ENCODE data around the gene TDG.

The TDG gene

DNA sequence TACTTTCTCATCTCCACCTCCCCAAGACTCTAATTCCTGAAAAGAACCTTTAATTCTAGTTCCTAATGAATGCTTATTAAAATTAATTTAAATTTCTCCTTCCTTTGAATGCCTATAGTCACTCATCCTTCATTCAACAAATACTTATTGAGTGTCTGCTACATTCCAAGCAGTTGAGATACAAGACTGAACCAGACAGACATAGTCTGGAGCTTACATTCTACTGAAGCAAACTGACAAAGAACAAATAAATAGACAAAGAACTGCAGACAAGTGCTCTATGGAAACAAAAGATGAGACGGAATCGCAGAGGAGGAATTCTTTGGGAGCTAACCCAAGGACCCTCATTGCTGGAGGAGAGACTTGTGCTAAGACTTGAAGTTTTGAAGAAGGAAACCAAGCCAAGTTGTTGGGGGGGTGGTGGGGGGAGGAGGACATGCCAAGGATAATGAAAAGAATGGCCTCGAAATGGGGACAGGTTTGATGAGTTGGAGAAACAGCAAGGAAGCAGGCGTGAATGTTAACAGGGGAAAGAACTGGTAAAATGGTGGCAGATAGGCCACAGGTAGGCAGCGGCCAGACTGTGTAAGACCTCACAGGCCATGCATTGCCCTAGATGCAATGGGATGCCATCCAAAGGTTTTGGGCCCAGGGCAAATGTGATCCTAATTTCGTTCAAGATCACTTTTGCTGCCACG, 9.7 kb upstream of the TDG start:
- Histone ChIP-seq H3K4me2 (ENCODE audit: low read length) (peak overlapping the region; percentile 99), H3K4me3 (ENCODE audit: low read length) (peak overlapping the region; percentile 99), H3K27me3 (ENCODE audit: low read depth, low read length) (no peaks in the 10 kb centered on the region), H3K36me3 (replicated peaks; ENCODE audit: low read depth, low read length) (peaks cover 38% of the 10 kb centered on the region), H3K79me2 (ENCODE audit: low read length) (peaks cover 37% of the 10 kb centered on the region), H3K27ac (ENCODE audit: low read length) (peak overlapping the region; percentile 81; the same call in 1 of the 2 replicates), H3K4me1 (ENCODE audit: low read length) (peaks cover 27% of the 10 kb centered on the region), H3K9ac (ENCODE audit: low read length) (peak overlapping the region; percentile 94), H3K9me3 (ENCODE audit: insufficient read depth, low read length) (no peaks in the 10 kb centered on the region), H2AFZ (ENCODE audit: low read depth, low read length) (0 out of 2 replicates have a peak overlapping the region, but pooled peaks have one; percentile 74), H4K20me1 (ENCODE audit: insufficient read depth, low read length) (peaks cover 6% of the 10 kb centered on the region; the same call in 1 of the 2 replicates)
- TF ChIP-seq EZH2phosphoT487 (IDR thresholded peaks at IDR 0.05; ENCODE audit: low read depth) = no peak
- TF ChIP-seq, protein P1, sequence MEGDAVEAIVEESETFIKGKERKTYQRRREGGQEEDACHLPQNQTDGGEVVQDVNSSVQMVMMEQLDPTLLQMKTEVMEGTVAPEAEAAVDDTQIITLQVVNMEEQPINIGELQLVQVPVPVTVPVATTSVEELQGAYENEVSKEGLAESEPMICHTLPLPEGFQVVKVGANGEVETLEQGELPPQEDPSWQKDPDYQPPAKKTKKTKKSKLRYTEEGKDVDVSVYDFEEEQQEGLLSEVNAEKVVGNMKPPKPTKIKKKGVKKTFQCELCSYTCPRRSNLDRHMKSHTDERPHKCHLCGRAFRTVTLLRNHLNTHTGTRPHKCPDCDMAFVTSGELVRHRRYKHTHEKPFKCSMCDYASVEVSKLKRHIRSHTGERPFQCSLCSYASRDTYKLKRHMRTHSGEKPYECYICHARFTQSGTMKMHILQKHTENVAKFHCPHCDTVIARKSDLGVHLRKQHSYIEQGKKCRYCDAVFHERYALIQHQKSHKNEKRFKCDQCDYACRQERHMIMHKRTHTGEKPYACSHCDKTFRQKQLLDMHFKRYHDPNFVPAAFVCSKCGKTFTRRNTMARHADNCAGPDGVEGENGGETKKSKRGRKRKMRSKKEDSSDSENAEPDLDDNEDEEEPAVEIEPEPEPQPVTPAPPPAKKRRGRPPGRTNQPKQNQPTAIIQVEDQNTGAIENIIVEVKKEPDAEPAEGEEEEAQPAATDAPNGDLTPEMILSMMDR (IDR thresholded peaks at IDR 0.05; ENCODE audit: low read depth, low read length) = no peak

DNA sequence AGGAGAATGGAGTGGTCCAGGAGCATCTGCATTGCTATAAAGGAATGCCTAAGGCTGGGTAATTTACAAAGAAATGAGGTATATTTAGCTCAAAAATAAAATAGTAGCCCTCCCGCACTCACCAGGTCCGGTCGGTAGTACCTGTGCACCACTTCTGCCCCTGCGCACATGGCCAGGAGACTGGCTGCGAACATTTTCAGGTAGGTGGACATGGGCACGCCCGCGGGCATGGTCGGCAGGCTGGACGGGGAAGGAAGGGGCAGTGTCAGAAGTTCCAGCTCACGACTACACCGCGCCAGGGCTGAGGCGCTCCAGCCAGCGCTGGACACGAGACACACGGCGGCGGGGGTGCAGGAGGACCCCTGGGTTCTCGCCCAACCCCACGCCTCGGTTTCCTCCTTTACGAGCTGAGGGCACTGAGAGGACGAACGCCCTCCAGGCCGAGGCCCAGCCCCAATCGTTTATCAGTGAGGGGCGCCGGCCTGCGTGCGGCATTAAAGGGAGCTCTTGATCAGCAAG, 9.1 kb upstream of the TDG start:
- H3K4me2 ChIP-seq (ENCODE audit: low read length) = peak overlapping the region; percentile 99
- TF ChIP-seq, protein P1 (IDR thresholded peaks at IDR 0.05; ENCODE audit: low read depth, low read length) = no peak
- TF ChIP-seq EZH2phosphoT487 (IDR thresholded peaks at IDR 0.05; ENCODE audit: low read depth) = no peak
- H3K27ac ChIP-seq (ENCODE audit: low read length) = peak overlapping the region; percentile 81
- peaks cover 27% of the 10 kb centered on the region for H3K4me1 ChIP-seq (ENCODE audit: low read length)
- peaks cover 33% of the 10 kb centered on the region for H3K36me3 ChIP-seq (replicated peaks; ENCODE audit: low read depth, low read length)
- H3K27me3 ChIP-seq (ENCODE audit: low read depth, low read length) = no peaks in the 10 kb centered on the region
- peaks cover 36% of the 10 kb centered on the region for H3K79me2 ChIP-seq (ENCODE audit: low read length)
- peaks cover 6% of the 10 kb centered on the region; the same call in 1 of the 2 replicates for H4K20me1 ChIP-seq (ENCODE audit: insufficient read depth, low read length)
- H3K9me3 ChIP-seq (ENCODE audit: insufficient read depth, low read length) = no peaks in the 10 kb centered on the region
- H3K9ac ChIP-seq (ENCODE audit: low read length) = peak overlapping the region; percentile 94
- peak overlapping the region; percentile 74 for H2AFZ ChIP-seq (ENCODE audit: low read depth, low read length)
- peak overlapping the region; percentile 99 for H3K4me3 ChIP-seq (ENCODE audit: low read length)

DNA sequence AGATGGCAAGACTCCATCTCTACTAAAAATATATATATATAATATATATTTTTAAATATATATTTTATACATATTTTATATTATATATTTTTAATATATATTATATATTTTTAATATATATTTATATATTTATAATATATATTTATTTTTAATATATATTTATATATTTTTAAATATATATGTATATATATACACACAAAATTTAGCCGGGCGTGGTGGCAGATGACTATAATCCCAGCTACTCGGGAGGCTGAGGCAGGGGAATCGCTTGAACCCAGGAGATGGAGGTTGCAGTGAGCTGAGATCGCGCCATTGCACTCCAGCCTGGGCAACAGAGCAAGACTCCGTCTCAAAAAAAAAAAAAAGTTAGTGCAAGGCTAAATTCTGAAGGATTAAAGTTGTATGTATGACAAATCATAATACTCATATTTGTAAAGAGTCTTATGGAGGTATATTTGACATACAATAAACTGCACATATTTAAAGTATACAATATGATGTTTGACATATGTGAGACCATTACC, 7.7 kb upstream of the TDG start:
- peaks cover 34% of the 10 kb centered on the region for H3K79me2 ChIP-seq (ENCODE audit: low read length)
- no peak for TF ChIP-seq EZH2phosphoT487 (IDR thresholded peaks at IDR 0.05; ENCODE audit: low read depth)
- TF ChIP-seq, protein P1 (IDR thresholded peaks at IDR 0.05; ENCODE audit: low read depth, low read length) = no peak
- H3K4me2 ChIP-seq (ENCODE audit: low read length) = peak overlapping the region; percentile 99
- peak overlapping the region; percentile 81 for H3K27ac ChIP-seq (ENCODE audit: low read length)
- no peaks in the 10 kb centered on the region for H3K9me3 ChIP-seq (ENCODE audit: insufficient read depth, low read length)
- H2AFZ ChIP-seq (ENCODE audit: low read depth, low read length) = 0 out of 2 replicates have a peak overlapping the region, but pooled peaks have one; percentile 93
- H3K4me3 ChIP-seq (ENCODE audit: low read length) = peak overlapping the region; percentile 99
- no peaks in the 10 kb centered on the region for H4K20me1 ChIP-seq (ENCODE audit: insufficient read depth, low read length)
- peaks cover 19% of the 10 kb centered on the region for H3K36me3 ChIP-seq (replicated peaks; ENCODE audit: low read depth, low read length)
- H3K4me1 ChIP-seq (ENCODE audit: low read length) = peaks cover 27% of the 10 kb centered on the region
- peak overlapping the region; percentile 94 for H3K9ac ChIP-seq (ENCODE audit: low read length)
- H3K27me3 ChIP-seq (ENCODE audit: low read depth, low read length) = no peaks in the 10 kb centered on the region

DNA sequence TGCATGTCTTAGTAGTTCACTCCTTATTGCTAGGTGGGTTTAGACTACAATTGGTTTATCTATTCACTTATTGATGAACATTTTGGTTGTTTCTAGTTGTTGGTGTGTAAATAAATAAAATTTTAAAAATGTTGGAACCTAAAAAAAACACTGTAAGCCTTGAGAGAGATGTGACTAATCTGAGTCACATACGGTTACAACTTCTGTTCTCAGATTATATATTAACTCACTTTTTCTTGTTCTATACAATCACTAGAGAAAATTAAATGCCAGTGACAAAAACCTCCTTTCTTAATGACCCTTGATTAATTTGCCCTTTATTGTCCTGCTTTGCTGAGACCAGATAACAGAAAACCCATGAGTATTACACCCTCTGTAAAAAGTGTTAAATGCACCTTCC, 7.1 kb upstream of the TDG start:
- no peaks in the 10 kb centered on the region for H3K27me3 ChIP-seq (ENCODE audit: low read depth, low read length)
- H3K9me3 ChIP-seq (ENCODE audit: insufficient read depth, low read length) = no peaks in the 10 kb centered on the region
- no peak overlapping the region for H2AFZ ChIP-seq (ENCODE audit: low read depth, low read length)
- H3K4me3 ChIP-seq (ENCODE audit: low read length) = no peak overlapping the region
- no peak overlapping the region for H3K9ac ChIP-seq (ENCODE audit: low read length)
- H3K4me2 ChIP-seq (ENCODE audit: low read length) = peak overlapping the region; percentile 25
- peaks cover 14% of the 10 kb centered on the region for H3K36me3 ChIP-seq (replicated peaks; ENCODE audit: low read depth, low read length)
- H3K27ac ChIP-seq (ENCODE audit: low read length) = 0 out of 2 replicates have a peak overlapping the region, but pooled peaks have one; percentile 6
- peaks cover 38% of the 10 kb centered on the region for H3K79me2 ChIP-seq (ENCODE audit: low read length)
- TF ChIP-seq EZH2phosphoT487 (IDR thresholded peaks at IDR 0.05; ENCODE audit: low read depth) = no peak
- TF ChIP-seq, protein P1 (IDR thresholded peaks at IDR 0.05; ENCODE audit: low read depth, low read length) = no peak
- peaks cover 27% of the 10 kb centered on the region for H3K4me1 ChIP-seq (ENCODE audit: low read length)
- no peaks in the 10 kb centered on the region for H4K20me1 ChIP-seq (ENCODE audit: insufficient read depth, low read length)
